Endothelial cell of umbilical vein (primary cell): ENCODE data around the gene HELZ2. TPM values are rescaled to one million over a fixed set of nuclear protein-coding genes. Genes with fewer than 3 reads are reported as not detected.

Experiments
- BruUV-seq: library from RNA; stranded (reverse); fragments of 400-500 nt; replicated peaks from 2 replicates; lab custom pipeline; 2021; lab: Mats Ljungman, UMichigan
- CTCF ChIA-PET: fragments of 300-600, 350-600 bp; sonication (Branson Sonifier 250); formaldehyde crosslinking; loops from one replicate; lab custom pipeline; 2021; ENCODE audit warnings: antibody characterized with exemption, inconsistent platforms; lab: Charles Lee
- POLR2A ChIA-PET: fragments of 300-600, 350-600 bp; sonication (Branson Sonifier 250); formaldehyde crosslinking; loops from one replicate; lab custom pipeline; 2021; ENCODE audit warnings: antibody characterized with exemption, inconsistent platforms; lab: Charles Lee
- DNase-seq: peaks from one replicate; pipeline ENCODE4 v3.0.0-alpha.2; 2011; ENCODE audit warnings: low read depth, low spot score
- FAIRE-seq: peaks from 2 replicates; lab custom pipeline; 2011; peaks lifted over from hg19 to GRCh38; lab: Jason Lieb, UNC
- H2AFZ ChIP-seq: 2 replicates; pipeline ENCODE4 v1.6.0; 2012; ENCODE audit warnings: low read depth, low read length, control low read depth, inconsistent platforms
- H3K27ac ChIP-seq: 2 replicates; pipeline ENCODE4 v1.5.1; 2011; ENCODE audit warnings: low read depth, mild to moderate bottlenecking, control low read depth, low read length, moderate library complexity; ENCODE audit not compliant: insufficient read depth
- H3K27me3 ChIP-seq, 2 experiments: 2 replicates each; pipeline versions ENCODE4 v1.6.0 to v1.6.1; 2011; ENCODE audit warnings: low read length in 2 of 2, mixed read lengths in 1 of 2; ENCODE audit not compliant: control insufficient read depth in 2 of 2, insufficient read depth in 2 of 2
- H3K36me3 ChIP-seq, 2 experiments: 2 replicates in 1 of 2; 3 replicates in 1 of 2; pipeline ENCODE4 v1.5.1; 2011; ENCODE audit warnings: low read length in 2 of 2, mild to moderate bottlenecking in 1 of 2, moderate library complexity in 1 of 2; ENCODE audit not compliant: control insufficient read depth in 2 of 2, insufficient read depth in 2 of 2; ENCODE audit errors: extremely low read depth in 1 of 2
- H3K4me1 ChIP-seq: 3 replicates; pipeline ENCODE4 v1.5.1; 2011; ENCODE audit warnings: mild to moderate bottlenecking, low read length; ENCODE audit not compliant: control insufficient read depth, insufficient read depth; ENCODE audit errors: extremely low read depth
- H3K4me2 ChIP-seq: 2 replicates; pipeline ENCODE4 v1.6.1; 2011; ENCODE audit warnings: low read length, control low read depth, mixed read lengths; ENCODE audit not compliant: insufficient read depth
- H3K4me3 ChIP-seq, 3 experiments: fragments of 200-600 bp in 1 of 3; sonication (generic), shearing (Covaris generic) in 1 of 3; replicated peaks in 1 of 3; 2 replicates each; pipeline ENCODE4 v1.5.1; 2011 to 2016; ENCODE audit warnings: control low read depth in 3 of 3, low read length in 3 of 3, mild to moderate bottlenecking in 2 of 3, inconsistent platforms in 1 of 3, low read depth in 1 of 3, moderate library complexity in 1 of 3; ENCODE audit not compliant: insufficient read depth in 1 of 3
- H3K79me2 ChIP-seq: 2 replicates; pipeline ENCODE4 v1.6.0; 2012; ENCODE audit warnings: low read length, inconsistent platforms; ENCODE audit not compliant: control insufficient read depth, insufficient read depth
- H3K9ac ChIP-seq: replicated peaks from 2 replicates; pipeline ENCODE3; 2011; ENCODE audit warnings: low read length, control low read depth; ENCODE audit not compliant: insufficient read depth; ENCODE audit errors: extremely low read depth
- H3K9me1 ChIP-seq: replicated peaks from 3 replicates; pipeline ENCODE4 v1.6.0; 2011; ENCODE audit warnings: mild to moderate bottlenecking, low read length; ENCODE audit not compliant: control insufficient read depth, insufficient read depth; ENCODE audit errors: extremely low read depth
- H3K9me3 ChIP-seq: replicated peaks from 2 replicates; pipeline ENCODE4 v1.5.1; 2012; ENCODE audit warnings: low read length, inconsistent platforms; ENCODE audit not compliant: control insufficient read depth, insufficient read depth
- H4K20me1 ChIP-seq: replicated peaks from 2 replicates; pipeline ENCODE3; 2011; ENCODE audit warnings: mild to moderate bottlenecking, low read length; ENCODE audit not compliant: control insufficient read depth, insufficient read depth; ENCODE audit errors: extremely low read depth
- CTCF ChIP-seq, 2 donors: IDR thresholded peaks; 1 replicate in 1 of 2; 2 replicates in 1 of 2; pipeline ENCODE4 v1.5.1; 2011; ENCODE audit warnings: low read length in 2 of 2, mild to moderate bottlenecking in 2 of 2, moderate library complexity in 2 of 2, control low read depth in 1 of 2, inconsistent platforms in 1 of 2, low read depth in 1 of 2; ENCODE audit not compliant: insufficient read depth in 1 of 2; ENCODE audit errors: extremely low read depth in 1 of 2
- EZH2 ChIP-seq: IDR thresholded peaks from 2 replicates; pipeline ENCODE4 v1.6.1; 2012; ENCODE audit warnings: borderline replicate concordance, low read depth, mild to moderate bottlenecking, moderate library complexity, low read length, inconsistent platforms; ENCODE audit not compliant: severe bottlenecking
- FOS ChIP-seq: IDR thresholded peaks from 2 replicates; pipeline ENCODE4 v1.6.1; 2011; ENCODE audit warnings: mild to moderate bottlenecking, low read length, moderate library complexity, borderline replicate concordance; ENCODE audit not compliant: insufficient read depth
- GATA2 ChIP-seq: IDR thresholded peaks from 2 replicates; pipeline ENCODE4 v1.7.0; 2011; ENCODE audit warnings: low read depth, mild to moderate bottlenecking, moderate library complexity, mixed read lengths, low read length; ENCODE audit not compliant: insufficient read length, insufficient read depth
- JUN ChIP-seq: IDR thresholded peaks from 2 replicates; pipeline ENCODE4 v1.6.1; 2011; ENCODE audit warnings: borderline replicate concordance, low read depth; ENCODE audit not compliant: insufficient read length, insufficient read depth
- MAX ChIP-seq: IDR thresholded peaks from 2 replicates; pipeline ENCODE4 v1.6.1; 2011; ENCODE audit not compliant: insufficient read depth, insufficient read length
- MYC ChIP-seq: IDR thresholded peaks from one replicate; pipeline ENCODE4 v1.6.1; 2011; ENCODE audit warnings: mild to moderate bottlenecking, low read depth, low read length
- POLR2A ChIP-seq: IDR thresholded peaks from 2 replicates; pipeline ENCODE4 v1.6.1; 2012; ENCODE audit warnings: low read depth, mild to moderate bottlenecking, control low read depth, low read length
- POLR2AphosphoS5 ChIP-seq: IDR thresholded peaks from 2 replicates; pipeline ENCODE4 v1.6.1; 2012; ENCODE audit warnings: low read depth, mild to moderate bottlenecking, control low read depth, low read length, moderate library complexity; ENCODE audit not compliant: insufficient read depth
- dilution Hi-C: fragments of 300-500 bp; cut with MboI; formaldehyde crosslinking; loops from one replicate; pipeline ENCODE4 v1.15.0; 2019; ENCODE audit warnings: low sequenced_read_pairs; ENCODE audit not compliant: extremely low pct_ligation_motif_present
- intact Hi-C: fragments of 100-400 bp; cut with micrococcal nuclease; formaldehyde crosslinking; loops from one replicate; pipeline ENCODE4 v1.10.0; 2022
- polyA plus RNA-seq, 4 experiments: library from polyadenylated mRNA; depleted of rRNA in 3 of 4; stranded (reverse) in 3 of 4; unstranded in 1 of 4; fragments of >200 nt; gene quantifications; 2 replicates each; pipeline versions ENCODE4 v1.2.1 to v1.2.3, GENCODE V29; 2011 to 2012; ENCODE audit warnings: missing spikeins in 1 of 4
- total RNA-seq: library from RNA; stranded (reverse); gene quantifications from 2 replicates; pipeline ENCODE4 v1.2.3, GENCODE V29; 2021

HELZ2 gene
- total and polyA plus RNA-seq, 2 donors (not counting 3 experiments of a cell fraction or from before 2014, with no cell fraction given): 10.6 to 33.2 TPM

GRCh38 chr20:63538204-63539091 lies 35.6 kb downstream of the HELZ2 start:
- Histone ChIP-seq H2AFZ (peak overlapping the region; percentile 61), H3K4me1 (no peaks in the 10 kb centered on the region), H3K9ac (no peak overlapping the region), H3K36me3 (no peaks in the 10 kb centered on the region), H3K4me2 (no peak overlapping the region), H3K4me3 (peak overlapping the region in 1 of 3 experiments; percentile 34), H3K27ac (no peak overlapping the region), H3K79me2 (no peaks in the 10 kb centered on the region), H3K9me3 (no peaks in the 10 kb centered on the region), H3K9me1 (no peaks in the 10 kb centered on the region), H4K20me1 (no peaks in the 10 kb centered on the region), H3K27me3 (no peaks in the 10 kb centered on the region)
- intact Hi-C loops: loop anchor here (1.0 to 2.0 kb wide), 6 partner anchors 236 to 582 kb away; no protein-coding TSS in a partner anchor
- DNase-seq (no peak), FAIRE-seq (peak; percentile 80)
- dilution Hi-C loops: no loop called here
- ChIA-PET CTCF (interaction anchor here (0.6 to 5.7 kb wide), 46 partner anchors 8 to 583 kb away, joined by 3 to 89 read pairs (median 5); partner anchors contain the start of genes ARFRP1, DNAJC5, GMEB2 and HELZ2), POLR2A (interaction anchor here (0.5 to 1.5 kb wide), 6 partner anchors 10 to 506 kb away, joined by 3 to 6 read pairs (median 4); partner anchors contain the start of genes HELZ2 and TPD52L2)
- BruUV-seq: no TSS peak
- TF ChIP-seq FOS: no peak
- TF ChIP-seq MYC: no peak
- TF ChIP-seq EZH2: no peak
- no peak for TF ChIP-seq MAX
- no peak for TF ChIP-seq JUN
- TF ChIP-seq POLR2AphosphoS5: no peak
- no peak for TF ChIP-seq POLR2A
- TF ChIP-seq GATA2: no peak
- TF ChIP-seq CTCF (IDR thresholded peaks at IDR 0.05; ENCODE audit: extremely low read depth in 1 of 2, insufficient read depth in 1 of 2, low read depth in 1 of 2, low read length in 2 of 2): no peak
